ENCODE results near the gene IFNA13. TPM values are rescaled to one million over a fixed set of nuclear protein-coding genes. Genes with fewer than 3 reads are reported as not detected.

The IFNA13 gene
- total and polyA plus RNA-seq, 2 donors (not counting 1 experiment from before 2014, with no cell fraction given) = not detected

DNA sequence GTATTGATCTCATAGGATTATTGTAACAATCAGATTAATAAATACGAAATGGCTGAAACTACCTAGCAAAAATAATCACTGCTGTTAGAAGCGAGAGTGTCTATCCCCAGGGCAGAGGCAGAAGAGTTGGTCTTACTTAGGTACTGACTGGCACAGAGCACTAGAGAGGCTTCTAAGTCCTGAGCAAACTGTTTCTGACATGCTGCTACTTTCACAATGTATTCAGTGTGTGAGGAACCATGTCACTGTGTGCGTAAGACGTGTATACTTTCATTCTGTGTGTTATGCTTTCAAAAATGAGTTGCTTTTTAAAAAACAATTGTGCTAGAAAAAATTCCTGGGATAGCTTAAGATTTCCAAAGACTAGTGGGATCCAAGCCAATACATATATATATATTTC, 27.1 kb downstream of the IFNA13 start:
- H3K4me3 ChIP-seq (replicated peaks in 1 of 4; ENCODE audit: control extremely low read depth in 1 of 4, insufficient read depth in 1 of 4, low read depth in 3 of 4, low read length in 4 of 4) = no peak overlapping the region
- no peaks in the 10 kb centered on the region for H3K79me2 ChIP-seq (ENCODE audit: control insufficient read depth, insufficient read depth, low read length)
- no peaks in the 10 kb centered on the region for H3K4me1 ChIP-seq (ENCODE audit: control insufficient read depth, extremely low read depth, insufficient read depth, low read length)
- no peaks in the 10 kb centered on the region for H3K9me3 ChIP-seq (ENCODE audit: control insufficient read depth, insufficient read depth, low read depth, low read length)
- H4K20me1 ChIP-seq (ENCODE audit: control insufficient read depth, extremely low read depth, insufficient read depth, low read length) = no peaks in the 10 kb centered on the region
- H3K27ac ChIP-seq (ENCODE audit: insufficient read depth, low read length) = no peak overlapping the region
- DNase-seq (ENCODE audit: low read depth in 2 of 2) = no peak
- H3K4me2 ChIP-seq (ENCODE audit: extremely low read depth, insufficient read depth, low read length) = no peak overlapping the region
- no peak overlapping the region for H2AFZ ChIP-seq (ENCODE audit: low read length)
- no peaks in the 10 kb centered on the region for H3K36me3 ChIP-seq (ENCODE audit: control insufficient read depth, insufficient read depth, low read length)
- no peaks in the 10 kb centered on the region for H3K27me3 ChIP-seq (ENCODE audit: control insufficient read depth, insufficient read depth, low read length)
- TF ChIP-seq CTCF (conservative IDR thresholded peaks at IDR 0.05 in 1 of 2, IDR thresholded peaks at IDR 0.05 in 1 of 2; ENCODE audit: low read depth in 1 of 2, low read length in 2 of 2) (no peak), EZH2 (IDR thresholded peaks at IDR 0.05; ENCODE audit: low read length, missing control alignments) (no peak)
- no peak overlapping the region for H3K9ac ChIP-seq (ENCODE audit: insufficient read depth, low read length)

DNA sequence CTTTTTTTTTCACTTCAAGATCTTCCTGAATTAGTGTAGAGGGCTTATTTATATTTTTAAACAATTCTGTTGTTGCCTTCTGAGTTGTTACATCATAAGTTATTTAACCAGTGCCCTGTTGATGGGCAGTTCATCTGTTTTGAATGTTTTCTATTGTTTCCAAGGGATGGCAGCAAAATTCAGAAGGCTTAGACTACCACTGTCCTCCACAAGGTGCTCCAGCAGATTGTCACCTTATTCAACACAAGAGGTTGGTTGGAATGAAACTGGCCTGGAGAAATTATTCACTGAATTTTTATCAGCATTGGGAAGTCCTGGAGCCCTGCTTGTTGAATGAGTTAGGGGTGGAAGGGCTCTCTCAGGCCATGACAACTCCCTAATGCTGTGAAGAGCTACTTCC, 31.4 kb downstream of the IFNA13 start:
- no peaks in the 10 kb centered on the region for H3K36me3 ChIP-seq (ENCODE audit: control insufficient read depth, insufficient read depth, low read length)
- H2AFZ ChIP-seq (ENCODE audit: low read length) = peak overlapping the region; percentile 1
- no peak for TF ChIP-seq CTCF (conservative IDR thresholded peaks at IDR 0.05 in 1 of 2, IDR thresholded peaks at IDR 0.05 in 1 of 2; ENCODE audit: low read depth in 1 of 2, low read length in 2 of 2)
- no peak for TF ChIP-seq EZH2 (IDR thresholded peaks at IDR 0.05; ENCODE audit: low read length, missing control alignments)
- H3K9me3 ChIP-seq (ENCODE audit: control insufficient read depth, insufficient read depth, low read depth, low read length) = no peaks in the 10 kb centered on the region
- no peak overlapping the region for H3K9ac ChIP-seq (ENCODE audit: insufficient read depth, low read length)
- H3K27me3 ChIP-seq (ENCODE audit: control insufficient read depth, insufficient read depth, low read length) = no peaks in the 10 kb centered on the region
- H3K4me1 ChIP-seq (ENCODE audit: control insufficient read depth, extremely low read depth, insufficient read depth, low read length) = peaks cover 2% of the 10 kb centered on the region
- H3K4me2 ChIP-seq (ENCODE audit: extremely low read depth, insufficient read depth, low read length) = no peak overlapping the region
- no peak for DNase-seq (ENCODE audit: low read depth in 2 of 2)
- H3K27ac ChIP-seq (ENCODE audit: insufficient read depth, low read length) = no peak overlapping the region
- no peak overlapping the region for H3K4me3 ChIP-seq (replicated peaks in 1 of 4; ENCODE audit: control extremely low read depth in 1 of 4, insufficient read depth in 1 of 4, low read depth in 3 of 4, low read length in 4 of 4)
- peaks cover 37% of the 10 kb centered on the region for H3K79me2 ChIP-seq (ENCODE audit: control insufficient read depth, insufficient read depth, low read length)
- no peaks in the 10 kb centered on the region for H4K20me1 ChIP-seq (ENCODE audit: control insufficient read depth, extremely low read depth, insufficient read depth, low read length)

DNA sequence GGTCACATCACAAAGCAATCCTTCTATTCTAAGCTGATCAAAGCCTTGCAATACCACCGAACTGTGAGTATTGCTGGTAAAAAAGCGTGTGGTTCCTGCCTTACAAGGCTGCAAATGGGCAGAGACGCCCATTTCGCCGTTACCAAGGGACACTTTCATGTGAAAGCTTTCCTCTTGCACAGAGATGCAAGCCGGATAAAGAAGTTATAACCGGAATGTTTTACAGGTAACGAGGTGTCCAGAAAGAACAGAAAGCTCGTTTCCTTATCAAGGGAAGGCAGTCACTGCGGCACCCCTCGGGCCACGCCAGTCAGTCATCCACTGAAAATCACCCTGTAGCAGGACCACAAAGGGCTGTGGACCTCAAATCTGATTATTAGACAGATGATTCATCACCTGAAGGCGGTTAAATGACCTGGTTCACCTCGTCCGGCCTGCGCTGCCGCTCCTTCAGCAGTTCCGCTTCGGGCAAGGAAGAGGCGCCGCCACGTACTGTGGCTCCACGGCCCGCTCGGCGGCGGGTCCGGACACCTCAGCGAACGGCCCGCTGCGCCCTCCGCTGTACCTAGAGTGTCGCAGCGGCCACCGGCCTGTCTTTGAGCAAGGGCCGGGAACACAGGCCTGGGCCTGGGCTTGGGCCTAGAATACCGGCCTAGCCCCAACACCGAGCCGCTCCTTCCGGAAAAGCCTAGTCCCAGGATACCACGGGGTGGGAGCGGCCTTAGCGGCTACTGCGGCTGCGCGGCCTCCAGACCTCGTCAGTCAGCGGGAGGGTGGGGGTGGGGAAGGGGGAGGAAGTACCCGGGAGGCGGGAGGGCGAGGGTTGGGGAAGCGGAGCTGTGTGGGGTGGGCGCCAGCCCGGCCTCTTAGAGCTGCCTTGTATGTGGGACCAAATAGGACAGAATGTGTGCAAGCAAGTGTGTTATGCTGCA, 32.9 kb downstream of the IFNA13 start, which contains the start of gene KLHL9:
Gene KLHL9, minus strand, starts transcription at position 704 of the 932 bp plus-strand sequence. Its CDS starts 545 bp downstream, at position 159.
- peak; percentile 89 to 95 for DNase-seq (ENCODE audit: low read depth in 2 of 2)
- Histone ChIP-seq H3K9me3 (ENCODE audit: control insufficient read depth, insufficient read depth, low read depth, low read length) (no peaks in the 10 kb centered on the region), H3K9ac (ENCODE audit: insufficient read depth, low read length) (peak within 1 kb of the TSS; percentile 99), H3K4me1 (ENCODE audit: control insufficient read depth, extremely low read depth, insufficient read depth, low read length) (peaks cover 2% of the 10 kb centered on the region), H3K36me3 (ENCODE audit: control insufficient read depth, insufficient read depth, low read length) (no peaks in the 10 kb centered on the region), H3K4me3 (replicated peaks in 1 of 4; ENCODE audit: control extremely low read depth in 1 of 4, insufficient read depth in 1 of 4, low read depth in 3 of 4, low read length in 4 of 4) (peak within 1 kb of the TSS; percentile 50 to 92 (median 76)), H4K20me1 (ENCODE audit: control insufficient read depth, extremely low read depth, insufficient read depth, low read length) (no peaks in the 10 kb centered on the region), H3K27ac (ENCODE audit: insufficient read depth, low read length) (peak within 1 kb of the TSS; percentile 95), H3K4me2 (ENCODE audit: extremely low read depth, insufficient read depth, low read length) (peak within 1 kb of the TSS; percentile 97), H3K27me3 (ENCODE audit: control insufficient read depth, insufficient read depth, low read length) (no peaks in the 10 kb centered on the region), H3K79me2 (ENCODE audit: control insufficient read depth, insufficient read depth, low read length) (peaks cover 52% of the 10 kb centered on the region), H2AFZ (ENCODE audit: low read length) (peak within 1 kb of the TSS; percentile 99)
- no peak for TF ChIP-seq EZH2 (IDR thresholded peaks at IDR 0.05; ENCODE audit: low read length, missing control alignments)
- TF ChIP-seq CTCF (conservative IDR thresholded peaks at IDR 0.05 in 1 of 2, IDR thresholded peaks at IDR 0.05 in 1 of 2; ENCODE audit: low read depth in 1 of 2, low read length in 2 of 2) = no peak

Data from fibroblast of lung (primary cell).